Dermis blood vessel endothelial cell (primary cell): ENCODE measurements around the gene STK4. TPM values are rescaled to one million over a fixed set of nuclear protein-coding genes. Genes with fewer than 3 reads are reported as not detected.
"Not testable (repeated sequence)": the region's sequence is repeated elsewhere in the genome, so short reads cannot be mapped to it uniquely, and the experiment has no call there.

Experiments used
- DNase-seq: peaks from one replicate; pipeline ENCODE4 v3.0.0; 2010
- total RNA-seq: library from RNA; depleted of rRNA; stranded (reverse); fragments of >200 nt; gene quantifications from 2 replicates; pipeline ENCODE4 v1.2.3, GENCODE V29; 2014

The STK4 gene
- total RNA-seq, 1 donor from 2014 or later: 26.2 TPM

DNA sequence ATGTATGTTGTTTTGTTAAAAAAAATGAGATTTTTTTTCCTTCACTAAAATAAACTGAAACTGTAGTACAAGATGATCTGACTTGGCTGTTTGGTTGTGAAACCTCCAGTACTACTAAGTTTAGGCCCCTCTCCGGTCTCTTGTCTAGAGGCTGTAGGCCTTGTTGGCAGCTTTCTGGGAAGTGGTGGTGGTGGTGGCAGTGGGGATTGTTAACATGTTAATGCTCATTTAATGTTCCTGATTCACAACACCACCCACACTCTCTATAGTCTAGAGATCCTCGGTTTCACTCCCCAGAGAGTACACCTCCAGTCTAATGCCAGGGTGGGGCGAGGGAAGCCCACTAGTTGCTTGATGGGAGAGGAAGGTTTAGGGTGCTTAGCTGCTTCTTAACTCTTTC, 24.1 kb downstream of the STK4 start:
- no peak for DNase-seq

DNA sequence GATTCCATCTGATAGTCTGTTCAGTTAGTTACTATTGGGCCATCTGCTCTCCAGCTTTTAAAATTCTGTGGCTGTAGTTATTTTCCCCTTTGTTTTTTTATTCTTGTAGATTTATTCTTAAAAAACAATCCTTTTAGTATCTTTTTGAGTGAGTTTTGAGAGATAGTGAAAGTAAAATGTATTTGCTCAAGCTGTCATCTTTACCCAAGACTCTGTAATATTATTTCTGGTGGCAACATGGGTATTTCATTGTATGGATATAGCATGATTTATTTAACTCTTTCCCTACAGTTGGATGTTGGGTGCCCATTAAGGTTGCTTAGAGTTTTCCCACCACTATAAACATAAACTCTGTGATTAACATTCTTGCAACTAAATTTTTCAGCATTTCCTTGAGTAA, 24.6 kb downstream of the STK4 start:
- DNase-seq: no peak

DNA sequence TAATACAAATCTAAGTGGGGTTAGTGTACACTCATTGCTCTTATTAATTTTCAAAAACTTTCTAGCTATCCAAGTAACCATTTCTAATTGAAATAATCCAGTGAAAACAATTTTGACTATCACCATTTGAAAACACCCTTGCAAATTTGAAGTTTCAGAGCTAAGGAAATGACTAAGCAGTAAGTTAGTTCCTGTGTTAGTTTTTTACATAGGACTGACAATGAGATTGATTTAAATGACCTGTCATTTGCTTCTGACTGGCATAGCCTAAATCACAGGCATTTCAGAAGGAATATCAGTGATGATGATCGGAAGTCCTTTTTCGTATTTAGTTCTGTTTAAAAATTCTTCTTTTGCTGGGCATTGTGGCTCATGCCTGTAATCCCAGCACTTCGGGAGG, 27.0 kb downstream of the STK4 start:
- DNase-seq: peak; percentile 78

DNA sequence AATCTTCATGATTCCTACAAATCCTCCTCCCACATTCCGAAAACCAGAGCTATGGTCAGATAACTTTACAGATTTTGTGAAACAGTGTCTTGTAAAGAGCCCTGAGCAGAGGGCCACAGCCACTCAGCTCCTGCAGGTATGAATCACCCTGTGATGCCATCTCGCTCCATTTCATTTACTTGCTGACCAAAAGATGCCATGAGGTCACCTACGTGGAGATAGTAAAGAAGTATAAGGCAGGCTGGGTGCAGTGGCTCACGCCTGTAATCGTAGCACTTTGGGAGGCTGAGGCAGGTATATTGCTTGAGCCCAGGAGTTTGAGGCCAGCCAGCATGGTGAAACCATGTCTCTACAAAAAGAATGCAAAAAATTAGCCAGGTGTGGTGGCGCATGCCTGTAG, 30.9 kb downstream of the STK4 start:
- no peak for DNase-seq

DNA sequence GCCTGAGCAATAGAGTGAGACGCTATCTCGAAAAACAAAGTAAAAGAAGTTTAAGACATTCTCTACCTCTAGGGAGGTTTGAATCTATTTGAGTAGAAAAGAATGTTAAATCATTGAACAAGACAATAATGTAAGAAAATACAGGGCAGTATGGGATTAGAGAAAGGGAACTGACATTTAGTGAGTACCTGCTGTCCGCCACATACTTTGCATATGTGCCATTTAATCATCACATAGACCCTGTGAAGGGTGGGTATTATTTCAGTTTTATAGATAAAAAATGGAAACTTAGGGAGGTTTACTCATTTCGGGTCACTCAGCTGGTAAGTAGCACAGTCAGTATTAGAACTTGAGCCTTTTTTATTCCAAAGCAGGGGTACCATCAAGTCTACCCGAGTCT, 31.4 kb downstream of the STK4 start:
- DNase-seq: no peak

DNA sequence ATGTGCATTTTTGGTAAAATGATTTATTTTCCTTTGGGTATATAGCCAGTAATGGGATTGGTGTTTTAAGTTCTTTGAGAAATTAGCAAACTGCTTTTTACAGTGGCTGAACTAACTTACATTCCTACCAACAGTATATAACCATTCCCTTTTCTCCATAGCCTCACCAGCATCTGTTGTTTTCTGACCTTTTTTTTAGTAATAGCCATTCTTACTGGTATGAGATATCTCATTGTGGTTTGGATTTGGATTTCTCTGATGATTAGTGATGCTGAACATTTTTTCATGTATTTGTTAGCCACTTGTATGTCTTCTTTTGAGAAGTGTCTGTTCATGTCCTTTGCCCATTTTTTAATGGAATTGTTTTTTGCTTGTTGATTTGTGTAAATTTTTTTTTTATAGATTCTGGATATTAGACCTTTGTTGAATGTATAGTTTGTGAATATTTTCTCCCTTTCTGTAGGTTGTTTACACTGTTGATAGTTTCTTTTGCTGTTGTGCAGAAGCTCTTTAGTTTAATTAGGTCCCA, 42.3 kb downstream of the STK4 start:
- no peak for DNase-seq

DNA sequence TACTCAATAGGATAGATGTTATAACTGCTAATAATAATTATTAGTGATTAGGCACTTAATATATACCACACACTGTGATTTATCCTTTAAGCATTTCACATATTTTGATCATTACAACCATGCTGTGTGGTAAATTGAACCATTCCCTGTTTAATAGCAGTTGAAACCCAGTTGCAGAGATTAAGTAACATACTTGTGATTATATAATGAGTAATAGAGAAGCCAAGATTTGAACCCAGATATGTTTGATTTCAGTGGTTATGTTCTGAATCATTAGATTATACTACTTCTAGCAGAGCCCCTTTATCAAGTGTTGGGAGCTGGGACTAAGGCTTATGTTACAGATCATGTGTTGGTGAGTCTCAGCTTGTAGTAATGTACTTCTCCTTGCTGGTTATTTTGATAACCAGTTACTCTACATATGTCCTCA, 44.1 kb downstream of the STK4 start:
- no peak for DNase-seq

DNA sequence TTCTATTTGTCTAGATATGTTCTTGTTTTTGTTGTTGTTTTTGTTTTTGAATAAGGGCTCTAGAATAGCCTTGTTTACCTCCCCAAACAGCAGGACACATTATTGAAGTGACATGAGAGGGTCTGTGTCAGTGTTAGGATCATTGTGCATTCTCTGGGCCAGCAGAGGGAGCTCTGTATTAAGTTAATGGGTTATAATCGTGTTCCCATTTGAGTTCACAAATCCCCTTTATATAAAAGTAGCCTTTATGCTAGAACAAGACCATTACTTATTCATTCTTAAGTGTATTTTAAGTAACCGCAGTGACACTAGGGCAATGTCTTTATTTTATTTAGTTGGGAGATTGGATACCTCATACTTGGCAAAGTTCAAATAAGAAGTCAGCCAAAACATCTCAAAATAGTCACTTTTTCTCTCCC, 44.8 kb downstream of the STK4 start:
- peak; percentile 78 for DNase-seq

DNA sequence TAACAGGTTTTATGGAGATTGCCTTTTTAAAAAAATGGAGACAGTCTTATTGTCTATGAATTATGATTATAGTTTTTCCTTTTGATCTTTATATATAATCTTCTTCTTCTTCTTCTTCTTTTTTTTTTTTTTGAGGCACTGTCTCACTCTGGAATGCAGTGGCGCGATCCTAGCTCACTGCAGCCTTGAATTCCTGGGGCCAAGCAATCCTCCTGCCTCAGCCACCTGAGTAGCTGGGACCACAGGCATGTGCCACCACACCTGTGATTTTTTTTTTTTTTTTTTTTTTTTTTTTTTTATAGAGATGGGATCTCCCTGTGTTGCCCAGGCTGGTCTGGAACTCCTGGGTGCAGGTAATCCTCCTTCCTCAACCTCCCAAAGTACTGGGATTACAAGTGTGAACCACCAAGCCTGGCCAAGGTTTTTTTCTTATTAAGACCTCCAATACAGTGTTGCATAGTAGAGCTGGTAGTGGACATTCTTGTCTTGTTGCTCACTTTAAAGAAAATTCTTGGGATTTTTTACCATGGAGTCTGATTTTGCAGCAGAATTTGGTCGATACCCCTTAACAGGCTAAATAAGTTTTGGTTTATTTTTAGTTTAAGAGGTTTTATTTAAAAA, 46.5 kb downstream of the STK4 start:
- no peak for DNase-seq

DNA sequence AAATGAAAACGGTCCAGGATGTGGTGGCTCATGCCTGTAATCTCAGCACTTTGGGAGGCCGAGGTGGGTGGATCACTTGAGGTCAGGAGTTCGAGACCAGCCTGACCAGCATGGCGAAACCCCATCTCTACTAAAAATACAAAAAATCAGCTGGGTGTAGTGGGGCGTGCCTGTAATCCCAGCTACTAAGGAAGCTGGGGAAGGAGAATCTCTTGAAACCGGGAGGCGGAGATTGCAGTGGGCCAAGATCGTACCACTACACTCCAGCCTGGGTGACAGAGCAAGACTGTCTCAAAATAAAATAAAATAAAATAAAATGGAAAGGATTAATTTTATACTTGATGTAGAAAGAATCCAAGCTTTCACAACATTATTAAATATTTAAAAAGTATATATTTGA, 47.8 kb downstream of the STK4 start:
- DNase-seq: not testable (repeated sequence)

DNA sequence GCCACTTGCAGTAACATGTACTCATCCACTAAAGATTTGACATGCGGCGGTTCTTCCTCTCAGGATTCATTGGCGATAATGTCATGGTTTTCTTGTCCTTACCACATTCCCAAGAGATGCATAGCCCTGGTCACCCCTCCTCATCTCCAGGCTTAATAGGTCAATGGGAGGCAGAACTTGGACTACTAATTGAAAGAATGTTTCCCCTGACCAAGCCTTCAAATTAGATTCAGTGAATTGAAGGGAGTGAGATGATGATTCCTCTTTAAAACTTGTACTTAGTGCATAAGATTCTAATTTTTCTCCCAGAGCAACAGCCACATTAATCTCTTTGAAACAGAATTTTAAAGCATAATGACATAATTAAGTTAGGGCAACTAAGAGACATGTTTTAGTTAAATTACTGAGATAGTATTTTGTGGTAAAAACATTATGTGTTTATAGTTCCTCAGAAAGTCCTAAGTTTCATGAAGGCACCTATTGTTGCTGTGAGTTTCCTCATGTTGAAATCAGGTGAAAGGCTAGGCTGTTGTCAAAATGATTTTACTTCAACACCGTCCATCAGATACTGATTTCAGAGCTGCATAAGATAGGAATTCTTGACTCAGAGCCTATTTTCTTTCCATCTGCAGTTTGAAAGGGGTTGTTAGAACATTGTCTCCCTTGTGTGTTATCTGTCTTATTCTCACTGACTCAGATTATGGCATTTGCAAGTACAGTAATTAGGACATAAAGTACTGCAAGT, 48.5 kb downstream of the STK4 start:
- DNase-seq: no peak

DNA sequence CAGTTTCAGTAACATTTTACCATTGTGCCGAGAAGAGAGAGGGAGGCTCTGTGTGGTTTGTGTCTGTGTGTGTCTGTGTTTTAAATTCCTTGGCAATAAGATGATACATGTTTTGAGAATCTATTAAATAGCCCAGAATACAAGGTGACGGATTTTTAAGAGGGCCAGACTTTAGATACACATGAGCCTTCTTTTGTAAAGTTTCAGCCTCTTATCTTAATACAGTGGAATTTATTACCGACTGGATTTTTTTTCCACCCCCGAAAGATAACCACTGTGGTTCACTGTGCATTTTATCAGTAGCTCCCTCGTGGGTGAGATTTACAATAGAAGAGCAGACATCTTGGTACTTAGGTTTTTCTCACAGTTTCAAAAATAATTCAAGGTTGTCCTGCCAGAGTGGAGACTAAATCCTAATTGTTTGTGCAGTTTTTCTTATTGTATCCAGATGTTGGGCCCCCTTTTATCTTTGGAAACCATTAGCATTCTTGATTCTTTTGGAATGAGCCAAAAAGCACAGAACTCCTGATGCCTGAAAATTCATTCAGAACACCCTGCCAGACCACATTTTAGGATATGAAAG, 49.9 kb downstream of the STK4 start:
- DNase-seq: no peak

DNA sequence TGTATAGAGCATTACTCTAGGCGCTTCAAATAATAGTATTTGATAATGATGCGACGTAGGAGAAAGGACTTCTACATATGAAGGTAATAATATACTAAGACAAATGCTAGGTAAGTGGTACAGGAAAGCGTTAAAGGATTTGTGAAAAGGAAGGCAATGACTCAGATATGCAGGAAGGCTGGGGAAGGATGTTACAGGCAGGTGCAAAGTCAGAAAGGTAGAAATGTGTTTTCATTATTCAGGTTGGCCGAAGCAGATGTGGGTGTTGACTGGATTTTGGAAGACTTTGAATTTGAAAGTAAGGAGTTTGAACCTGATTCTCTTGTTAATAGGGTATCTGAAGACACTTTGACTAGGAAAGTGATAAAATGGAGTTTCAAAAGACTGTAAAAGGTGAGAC, 51.0 kb downstream of the STK4 start:
- no peak for DNase-seq

DNA sequence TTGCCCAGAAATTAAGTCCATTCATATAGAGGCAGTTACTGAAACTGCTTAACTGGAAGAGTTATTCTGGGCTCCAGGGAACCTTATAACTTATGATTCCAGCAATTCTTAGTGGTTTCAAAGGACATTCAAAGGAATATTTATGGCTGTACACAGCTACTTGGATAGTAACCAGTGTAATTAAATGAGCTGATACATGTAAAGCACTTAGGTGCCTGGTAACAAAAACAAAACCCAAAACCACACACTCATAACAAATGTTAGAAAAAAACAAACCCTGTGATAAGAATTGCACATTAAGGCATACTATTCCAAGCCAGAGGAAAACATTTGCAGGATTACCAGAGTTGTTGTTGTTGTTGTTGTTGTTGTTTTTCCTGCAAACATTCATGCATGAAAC, 51.5 kb downstream of the STK4 start:
- no peak for DNase-seq

DNA sequence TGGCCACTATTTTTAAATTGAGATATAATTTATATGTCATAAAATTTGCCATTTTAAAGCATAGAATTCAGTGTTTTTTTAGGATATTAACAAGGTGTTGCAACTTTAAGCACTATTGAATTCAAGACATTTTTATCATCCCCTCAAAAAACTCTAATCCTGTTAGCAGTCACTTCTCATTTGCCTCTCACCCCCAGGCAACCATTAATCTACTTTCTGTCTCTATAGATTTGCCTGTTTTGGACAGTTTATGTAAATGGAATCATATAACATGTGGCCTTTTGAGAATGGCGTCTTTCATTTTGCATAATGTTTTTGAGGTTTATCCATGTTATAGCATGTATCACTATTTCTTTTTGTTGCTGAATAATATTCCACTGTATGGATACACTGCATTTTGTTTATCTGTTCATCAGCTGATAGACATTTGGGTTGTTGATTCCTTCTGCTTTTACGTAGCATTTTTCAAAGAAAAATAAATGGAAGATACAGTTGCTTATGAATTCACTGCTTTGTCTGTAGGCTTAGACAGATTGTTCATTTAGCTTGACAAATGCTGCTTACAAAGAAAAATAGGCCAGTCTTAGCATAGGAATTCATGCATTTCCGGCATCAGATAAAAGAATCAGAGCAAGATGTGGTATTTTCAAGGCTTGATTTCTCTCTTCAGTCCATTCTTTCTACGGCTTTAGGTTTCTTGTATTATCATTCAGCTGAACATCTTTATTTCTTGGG, 52.9 kb downstream of the STK4 start:
- no peak for DNase-seq

DNA sequence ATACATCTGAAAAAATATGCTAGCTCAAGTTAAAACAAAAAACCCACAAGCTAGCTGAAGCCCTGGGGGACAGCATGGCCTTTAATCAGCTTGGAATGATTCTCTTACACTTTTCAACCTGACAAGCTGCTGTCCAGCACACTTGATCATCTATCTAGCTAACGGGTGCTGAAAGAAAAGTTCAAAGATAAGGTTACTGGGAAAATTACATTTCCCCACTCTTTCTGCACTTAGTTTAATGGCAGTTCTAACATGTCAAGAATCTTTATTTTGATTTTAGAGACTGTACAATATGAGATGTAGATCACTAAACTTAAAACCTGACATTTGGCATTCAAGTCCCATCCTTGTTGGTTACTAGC, 53.4 kb downstream of the STK4 start:
- DNase-seq: no peak

DNA sequence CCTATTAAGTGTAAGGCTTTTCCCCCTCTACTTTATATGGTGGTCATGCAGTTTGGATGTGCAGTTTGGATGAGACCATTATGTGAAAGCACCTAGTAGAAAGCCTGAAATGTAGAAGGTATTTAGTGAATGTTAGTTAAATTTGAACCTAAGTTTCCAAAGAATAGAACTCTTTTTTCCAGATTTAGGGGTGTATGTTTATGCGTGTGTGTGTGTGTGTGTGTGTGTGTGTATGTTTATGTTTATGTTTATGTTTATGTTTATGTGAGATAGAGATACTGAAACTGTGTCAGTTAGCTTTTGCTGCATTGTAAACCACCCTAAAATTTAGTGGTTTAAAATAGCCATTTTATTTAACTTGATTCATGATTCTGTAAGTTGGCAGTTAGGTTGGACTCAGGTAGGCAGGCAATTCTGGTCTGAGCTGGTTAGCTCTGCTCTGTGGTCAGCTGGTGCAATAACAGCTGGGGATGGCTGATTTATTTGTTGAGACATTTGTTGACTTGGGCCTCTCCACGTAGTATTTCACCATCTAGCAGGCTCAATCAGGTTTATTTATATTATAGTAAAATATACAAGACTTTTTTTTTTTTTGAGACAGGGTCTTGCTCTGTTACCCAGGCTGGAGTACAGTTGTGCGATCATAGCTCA, 54.0 kb downstream of the STK4 start:
- no peak for DNase-seq

DNA sequence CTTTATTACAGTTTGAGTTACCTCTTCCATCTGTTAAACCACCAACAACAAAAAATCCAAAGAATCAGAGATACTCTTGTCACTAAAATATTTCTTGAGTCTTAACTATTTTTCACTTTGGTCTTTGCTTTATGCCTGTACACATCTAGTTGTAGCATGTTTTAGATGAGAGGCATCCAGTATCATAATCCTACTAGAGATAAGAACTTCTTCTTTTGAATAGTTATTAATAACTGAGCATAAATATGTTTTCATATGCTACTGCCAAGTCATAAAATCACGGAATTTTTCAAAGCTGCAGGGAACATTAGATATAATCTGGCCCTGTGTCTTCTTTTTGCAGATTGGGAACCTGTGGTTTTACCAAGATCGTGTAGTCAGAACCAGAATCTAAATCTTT, 55.3 kb downstream of the STK4 start:
- no peak for DNase-seq

DNA sequence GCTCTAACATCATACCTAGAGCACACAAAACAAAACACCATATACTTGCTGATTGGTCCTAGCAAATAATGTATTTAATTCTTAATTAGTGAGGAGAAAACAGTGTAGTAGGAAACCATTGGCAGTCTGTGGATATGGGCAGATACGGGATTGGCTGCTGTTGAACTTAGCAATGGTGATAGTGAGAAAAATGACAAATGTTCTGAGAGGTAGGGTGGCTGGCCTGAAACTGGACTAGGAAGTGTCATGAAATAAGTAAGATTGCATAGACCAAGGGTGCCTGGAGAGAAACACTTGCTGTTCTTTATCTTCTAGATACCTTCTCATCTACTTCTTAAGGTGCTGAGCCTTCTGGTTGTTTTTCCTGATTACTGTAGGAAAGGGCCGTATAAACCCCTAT, 56.8 kb downstream of the STK4 start:
- DNase-seq: not testable (repeated sequence)

DNA sequence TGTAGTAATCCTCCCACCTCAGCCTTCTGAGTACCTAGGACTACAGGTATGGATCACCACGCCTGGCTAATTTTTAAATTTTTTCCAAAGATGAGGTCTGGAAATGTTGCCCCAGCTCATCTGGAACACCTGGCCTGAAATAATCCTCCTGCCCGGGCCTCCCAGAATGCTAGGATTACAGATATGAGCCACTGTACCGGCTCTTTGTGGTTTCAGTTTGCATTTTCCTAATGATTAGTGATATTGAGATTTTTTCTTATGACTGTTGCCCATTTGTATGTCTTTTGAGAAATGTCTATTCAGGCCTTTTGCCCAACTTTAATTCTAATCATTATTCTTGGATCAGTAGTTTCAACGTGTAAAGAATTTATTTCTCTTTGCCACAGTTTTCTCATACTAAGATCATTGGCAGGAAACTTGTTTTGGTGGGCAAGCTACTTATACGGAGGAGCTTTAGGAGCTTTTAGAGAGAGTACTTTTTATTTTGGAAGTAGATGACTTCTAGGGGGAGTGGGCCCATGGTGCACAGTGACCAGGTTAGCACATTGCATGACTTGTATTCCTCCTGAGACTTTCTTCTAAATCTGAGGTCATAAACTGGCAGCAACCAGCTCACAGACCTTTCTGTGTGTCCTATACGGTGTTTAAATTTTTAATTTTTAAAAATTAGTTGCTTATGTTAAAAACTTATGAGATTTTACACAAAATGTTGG, 62.3 kb downstream of the STK4 start:
- DNase-seq: no peak

DNA sequence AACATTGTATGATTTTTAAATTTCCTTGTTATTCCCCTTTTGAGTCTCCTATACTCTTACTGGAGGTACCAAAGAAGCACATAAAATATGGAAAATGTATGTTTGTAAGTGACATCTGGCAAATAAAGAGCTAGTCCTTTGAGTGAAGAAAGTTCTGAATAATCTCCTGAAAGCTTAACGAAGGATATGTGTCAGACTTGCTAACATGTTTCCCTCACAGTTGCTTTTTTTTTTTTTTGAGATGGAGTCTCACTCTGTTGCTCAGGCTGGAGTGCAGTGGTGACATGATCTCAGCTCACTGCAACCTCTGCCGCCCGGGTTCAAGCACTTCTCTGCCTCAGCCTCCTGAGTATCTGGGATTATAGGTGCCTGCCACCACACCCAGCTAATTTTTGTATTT, 63.6 kb downstream of the STK4 start:
- no peak for DNase-seq

DNA sequence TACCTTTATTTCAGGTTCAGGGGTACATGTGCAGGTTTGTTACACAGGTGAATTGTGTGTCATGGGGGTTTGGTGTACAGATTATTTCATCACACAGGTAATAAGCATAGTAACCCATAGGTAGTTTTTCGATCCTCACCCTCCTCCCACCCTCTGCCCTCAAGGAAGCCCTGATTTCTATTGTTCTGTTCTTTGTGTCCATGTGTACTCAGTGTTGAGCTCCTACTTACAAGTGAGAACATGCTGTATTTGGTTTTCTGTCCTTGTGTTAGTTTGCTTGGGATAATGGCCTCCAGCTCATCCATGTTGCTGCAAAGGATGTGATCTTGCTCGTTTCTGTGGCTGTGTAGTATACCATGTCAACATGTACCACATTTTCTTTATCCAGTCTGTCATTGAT, 66.0 kb downstream of the STK4 start:
- no peak for DNase-seq
